Activated CD8-positive, alpha-beta memory T cell treated with anti-CD3 and anti-CD28 coated beads, Interleukin-2, amount 50 U/mL, for 48 hours (primary cell): Measurements from ENCODE around the gene CSNK1E.
A peak's percentile ranks its signal among the peaks of the same experiment; 100 is the strongest.

Experiments
- DNase-seq: peaks from one replicate; pipeline ENCODE4 v3.0.0-alpha.2; 2020

The CSNK1E gene

GRCh38 chr22:38327396-38327795 lies 10.2 kb upstream of the CSNK1E start:
- no peak for DNase-seq

GRCh38 chr22:38325587-38325986 lies 8.4 kb upstream of the CSNK1E start:
- DNase-seq, result no peak

- DNase-seq, result no peak
These were observed 3.6 kb upstream of the CSNK1E start for GRCh38 chr22:38320605-38321402.

GRCh38 chr22:38318792-38319773 lies 1.9 kb upstream of the CSNK1E start:
- DNase-seq, result no peak

GRCh38 chr22:38317995-38318715 lies 922 bp upstream of the CSNK1E start:
- peak; percentile 55 for DNase-seq

- peak; percentile 77 for DNase-seq
These were observed 690 bp downstream of the CSNK1E start for GRCh38 chr22:38316364-38317121.

- no peak for DNase-seq
These were observed 1.3 kb downstream of the CSNK1E start for GRCh38 chr22:38315823-38316363.

GRCh38 chr22:38314933-38315822 lies 2.1 kb downstream of the CSNK1E start:
- DNase-seq, result no peak

- DNase-seq, result no peak
These were observed 2.9 kb downstream of the CSNK1E start for GRCh38 chr22:38314051-38314932.

GRCh38 chr22:38313384-38313955 lies 3.8 kb downstream of the CSNK1E start:
- no peak for DNase-seq

GRCh38 chr22:38312261-38312800 lies 4.9 kb downstream of the CSNK1E start:
- DNase-seq, result no peak

- no peak for DNase-seq
These were observed 6.0 kb downstream of the CSNK1E start for GRCh38 chr22:38311323-38311620.

GRCh38 chr22:38310518-38311322 lies 6.5 kb downstream of the CSNK1E start:
- DNase-seq, result no peak

GRCh38 chr22:38309614-38310517 lies 7.4 kb downstream of the CSNK1E start:
- DNase-seq, result no peak

- no peak for DNase-seq
These were observed 8.3 kb downstream of the CSNK1E start for GRCh38 chr22:38308791-38309498.
